ENCODE data around the gene VASN.

The VASN gene

GRCh38 chr16:4370570-4371356 lies 885 bp upstream of the VASN start:
- no peak for DNase-seq (ENCODE audit: low read depth in 3 of 3, low spot score in 1 of 3)

- no peak for DNase-seq (ENCODE audit: low read depth in 3 of 3, low spot score in 1 of 3)
Measured at GRCh38 chr16:4372001-4372577, 441 bp downstream of the VASN start.

GRCh38 chr16:4372578-4373355 lies 1.1 kb downstream of the VASN start:
- no peak for DNase-seq (ENCODE audit: low read depth in 3 of 3, low spot score in 1 of 3)

GRCh38 chr16:4373356-4373908 lies 1.8 kb downstream of the VASN start:
- no peak for DNase-seq (ENCODE audit: low read depth in 3 of 3, low spot score in 1 of 3)

- no peak for DNase-seq (ENCODE audit: low read depth in 3 of 3, low spot score in 1 of 3)
Measured at GRCh38 chr16:4373909-4374742, 2.5 kb downstream of the VASN start.

- DNase-seq (ENCODE audit: low read depth in 3 of 3, low spot score in 1 of 3), result no peak
Measured at GRCh38 chr16:4375717-4376116, 4.1 kb downstream of the VASN start.

GRCh38 chr16:4376126-4376892 lies 4.7 kb downstream of the VASN start:
- no peak for DNase-seq (ENCODE audit: low read depth in 3 of 3, low spot score in 1 of 3)

GRCh38 chr16:4376893-4377572 lies 5.4 kb downstream of the VASN start:
- no peak for DNase-seq (ENCODE audit: low read depth in 3 of 3, low spot score in 1 of 3)

- no peak for DNase-seq (ENCODE audit: low read depth in 3 of 3, low spot score in 1 of 3)
Measured at GRCh38 chr16:4377573-4378154, 6.0 kb downstream of the VASN start.

GRCh38 chr16:4378161-4378666 lies 6.6 kb downstream of the VASN start:
- DNase-seq (ENCODE audit: low read depth in 3 of 3, low spot score in 1 of 3), result no peak

GRCh38 chr16:4378999-4379690 lies 7.5 kb downstream of the VASN start:
- DNase-seq (ENCODE audit: low read depth in 3 of 3, low spot score in 1 of 3), result no peak

GRCh38 chr16:4380119-4381063 lies 8.7 kb downstream of the VASN start:
- no peak for DNase-seq (ENCODE audit: low read depth in 3 of 3, low spot score in 1 of 3)

GRCh38 chr16:4381072-4381934 lies 9.7 kb downstream of the VASN start:
- no peak for DNase-seq (ENCODE audit: low read depth in 3 of 3, low spot score in 1 of 3)

- DNase-seq (ENCODE audit: low read depth in 3 of 3, low spot score in 1 of 3), result no peak
Measured at GRCh38 chr16:4381935-4382794, 10.5 kb downstream of the VASN start.

GRCh38 chr16:4382795-4383357 lies 11.2 kb downstream of the VASN start:
- DNase-seq (ENCODE audit: low read depth in 3 of 3, low spot score in 1 of 3), result no peak

Measured in stimulated activated CD4-positive, alpha-beta T cell treated with anti-CD3 and anti-CD28 coated beads, TNF-alpha, amount 100 ng/mL, for 1 hour (primary cell).